Measurements from ENCODE around the gene WRNIP1.

The WRNIP1 gene

GRCh38 chr6:2740581-2740980, 24.6 kb upstream of the WRNIP1 start:
- no peaks in the 10 kb centered on the region for H3K36me3 ChIP-seq (ENCODE audit: control insufficient read depth, insufficient read depth, low read length)
- DNase-seq: no peak
- no peaks in the 10 kb centered on the region for H3K27me3 ChIP-seq (replicated peaks; ENCODE audit: control insufficient read depth, insufficient read depth, low read length, poor library complexity, severe bottlenecking)
- no peak overlapping the region for H3K27ac ChIP-seq (ENCODE audit: insufficient read depth, low read length, poor library complexity, severe bottlenecking)
- no peaks in the 10 kb centered on the region for H3K4me1 ChIP-seq (ENCODE audit: control insufficient read depth, insufficient read depth, low read length, poor library complexity, severe bottlenecking)
- no peak overlapping the region for H3K4me3 ChIP-seq (ENCODE audit: insufficient read depth, low read depth, low read length, poor library complexity, severe bottlenecking)
- H3K9me3 ChIP-seq (ENCODE audit: control insufficient read depth, low read length): no peaks in the 10 kb centered on the region

GRCh38 chr6:2741756-2742155, 23.4 kb upstream of the WRNIP1 start:
- Histone ChIP-seq H3K9me3 (ENCODE audit: control insufficient read depth, low read length) (no peaks in the 10 kb centered on the region), H3K27ac (ENCODE audit: insufficient read depth, low read length, poor library complexity, severe bottlenecking) (no peak overlapping the region), H3K4me1 (ENCODE audit: control insufficient read depth, insufficient read depth, low read length, poor library complexity, severe bottlenecking) (no peaks in the 10 kb centered on the region), H3K27me3 (replicated peaks; ENCODE audit: control insufficient read depth, insufficient read depth, low read length, poor library complexity, severe bottlenecking) (no peaks in the 10 kb centered on the region), H3K36me3 (ENCODE audit: control insufficient read depth, insufficient read depth, low read length) (no peaks in the 10 kb centered on the region), H3K4me3 (ENCODE audit: insufficient read depth, low read depth, low read length, poor library complexity, severe bottlenecking) (no peak overlapping the region)
- no peak for DNase-seq

- no peaks in the 10 kb centered on the region for H3K27me3 ChIP-seq (replicated peaks; ENCODE audit: control insufficient read depth, insufficient read depth, low read length, poor library complexity, severe bottlenecking)
- H3K9me3 ChIP-seq (ENCODE audit: control insufficient read depth, low read length): no peaks in the 10 kb centered on the region
- H3K27ac ChIP-seq (ENCODE audit: insufficient read depth, low read length, poor library complexity, severe bottlenecking): no peak overlapping the region
- H3K36me3 ChIP-seq (ENCODE audit: control insufficient read depth, insufficient read depth, low read length): no peaks in the 10 kb centered on the region
- no peak overlapping the region for H3K4me3 ChIP-seq (ENCODE audit: insufficient read depth, low read depth, low read length, poor library complexity, severe bottlenecking)
- no peak for DNase-seq
- no peaks in the 10 kb centered on the region for H3K4me1 ChIP-seq (ENCODE audit: control insufficient read depth, insufficient read depth, low read length, poor library complexity, severe bottlenecking)
Measured at GRCh38 chr6:2743280-2744208, 21.6 kb upstream of the WRNIP1 start.

GRCh38 chr6:2744209-2744771, 20.9 kb upstream of the WRNIP1 start:
- Histone ChIP-seq H3K27me3 (replicated peaks; ENCODE audit: control insufficient read depth, insufficient read depth, low read length, poor library complexity, severe bottlenecking) (no peaks in the 10 kb centered on the region), H3K4me1 (ENCODE audit: control insufficient read depth, insufficient read depth, low read length, poor library complexity, severe bottlenecking) (no peaks in the 10 kb centered on the region), H3K4me3 (ENCODE audit: insufficient read depth, low read depth, low read length, poor library complexity, severe bottlenecking) (no peak overlapping the region), H3K36me3 (ENCODE audit: control insufficient read depth, insufficient read depth, low read length) (no peaks in the 10 kb centered on the region), H3K27ac (ENCODE audit: insufficient read depth, low read length, poor library complexity, severe bottlenecking) (no peak overlapping the region), H3K9me3 (ENCODE audit: control insufficient read depth, low read length) (no peaks in the 10 kb centered on the region)
- DNase-seq: no peak

GRCh38 chr6:2744778-2745177, 20.4 kb upstream of the WRNIP1 start:
- no peaks in the 10 kb centered on the region for H3K4me1 ChIP-seq (ENCODE audit: control insufficient read depth, insufficient read depth, low read length, poor library complexity, severe bottlenecking)

GRCh38 chr6:2745246-2745645, 19.9 kb upstream of the WRNIP1 start:
- Histone ChIP-seq H3K9me3 (ENCODE audit: control insufficient read depth, low read length) (no peaks in the 10 kb centered on the region), H3K27ac (ENCODE audit: insufficient read depth, low read length, poor library complexity, severe bottlenecking) (no peak overlapping the region), H3K4me3 (ENCODE audit: insufficient read depth, low read depth, low read length, poor library complexity, severe bottlenecking) (no peak overlapping the region), H3K27me3 (replicated peaks; ENCODE audit: control insufficient read depth, insufficient read depth, low read length, poor library complexity, severe bottlenecking) (no peaks in the 10 kb centered on the region), H3K4me1 (ENCODE audit: control insufficient read depth, insufficient read depth, low read length, poor library complexity, severe bottlenecking) (no peaks in the 10 kb centered on the region), H3K36me3 (ENCODE audit: control insufficient read depth, insufficient read depth, low read length) (no peaks in the 10 kb centered on the region)
- DNase-seq: no peak

More at GRCh38 chr6:2744778-2745177, 20.4 kb upstream of the WRNIP1 start:
- Histone ChIP-seq H3K27me3 (replicated peaks; ENCODE audit: control insufficient read depth, insufficient read depth, low read length, poor library complexity, severe bottlenecking) (no peaks in the 10 kb centered on the region), H3K4me3 (ENCODE audit: insufficient read depth, low read depth, low read length, poor library complexity, severe bottlenecking) (no peak overlapping the region), H3K9me3 (ENCODE audit: control insufficient read depth, low read length) (no peaks in the 10 kb centered on the region), H3K27ac (ENCODE audit: insufficient read depth, low read length, poor library complexity, severe bottlenecking) (no peak overlapping the region), H3K36me3 (ENCODE audit: control insufficient read depth, insufficient read depth, low read length) (no peaks in the 10 kb centered on the region)
- DNase-seq: no peak

- Histone ChIP-seq H3K36me3 (ENCODE audit: control insufficient read depth, insufficient read depth, low read length) (no peaks in the 10 kb centered on the region), H3K4me3 (ENCODE audit: insufficient read depth, low read depth, low read length, poor library complexity, severe bottlenecking) (no peak overlapping the region), H3K9me3 (ENCODE audit: control insufficient read depth, low read length) (no peaks in the 10 kb centered on the region), H3K27me3 (replicated peaks; ENCODE audit: control insufficient read depth, insufficient read depth, low read length, poor library complexity, severe bottlenecking) (no peaks in the 10 kb centered on the region), H3K4me1 (ENCODE audit: control insufficient read depth, insufficient read depth, low read length, poor library complexity, severe bottlenecking) (no peaks in the 10 kb centered on the region), H3K27ac (ENCODE audit: insufficient read depth, low read length, poor library complexity, severe bottlenecking) (no peak overlapping the region)
- no peak for DNase-seq
Measured at GRCh38 chr6:2746557-2747061, 18.6 kb upstream of the WRNIP1 start.

- no peak for DNase-seq
- no peaks in the 10 kb centered on the region for H3K27me3 ChIP-seq (replicated peaks; ENCODE audit: control insufficient read depth, insufficient read depth, low read length, poor library complexity, severe bottlenecking)
Measured at GRCh38 chr6:2748183-2748582, 17.0 kb upstream of the WRNIP1 start.

GRCh38 chr6:2749969-2750600, 15.1 kb upstream of the WRNIP1 start:
- no peak overlapping the region for H3K4me3 ChIP-seq (ENCODE audit: insufficient read depth, low read depth, low read length, poor library complexity, severe bottlenecking)
- H3K36me3 ChIP-seq (ENCODE audit: control insufficient read depth, insufficient read depth, low read length): no peaks in the 10 kb centered on the region
- H3K27ac ChIP-seq (ENCODE audit: insufficient read depth, low read length, poor library complexity, severe bottlenecking): no peak overlapping the region
- peak; percentile 15 to 39 (median 27) for DNase-seq
- no peaks in the 10 kb centered on the region for H3K27me3 ChIP-seq (replicated peaks; ENCODE audit: control insufficient read depth, insufficient read depth, low read length, poor library complexity, severe bottlenecking)
- no peaks in the 10 kb centered on the region for H3K4me1 ChIP-seq (ENCODE audit: control insufficient read depth, insufficient read depth, low read length, poor library complexity, severe bottlenecking)
- no peaks in the 10 kb centered on the region for H3K9me3 ChIP-seq (ENCODE audit: control insufficient read depth, low read length)

More at GRCh38 chr6:2748183-2748582, 17.0 kb upstream of the WRNIP1 start:
- Histone ChIP-seq H3K4me3 (ENCODE audit: insufficient read depth, low read depth, low read length, poor library complexity, severe bottlenecking) (no peak overlapping the region), H3K36me3 (ENCODE audit: control insufficient read depth, insufficient read depth, low read length) (no peaks in the 10 kb centered on the region), H3K27ac (ENCODE audit: insufficient read depth, low read length, poor library complexity, severe bottlenecking) (no peak overlapping the region), H3K4me1 (ENCODE audit: control insufficient read depth, insufficient read depth, low read length, poor library complexity, severe bottlenecking) (no peaks in the 10 kb centered on the region), H3K9me3 (ENCODE audit: control insufficient read depth, low read length) (no peaks in the 10 kb centered on the region)

- H3K27ac ChIP-seq (ENCODE audit: insufficient read depth, low read length, poor library complexity, severe bottlenecking): no peak within 1 kb of the TSS
- H3K4me3 ChIP-seq (ENCODE audit: insufficient read depth, low read depth, low read length, poor library complexity, severe bottlenecking): no peak within 1 kb of the TSS
- no peaks in the 10 kb centered on the region for H3K36me3 ChIP-seq (ENCODE audit: control insufficient read depth, insufficient read depth, low read length)
- H3K27me3 ChIP-seq (replicated peaks; ENCODE audit: control insufficient read depth, insufficient read depth, low read length, poor library complexity, severe bottlenecking): no peaks in the 10 kb centered on the region
- H3K9me3 ChIP-seq (ENCODE audit: control insufficient read depth, low read length): no peaks in the 10 kb centered on the region
- H3K4me1 ChIP-seq (ENCODE audit: control insufficient read depth, insufficient read depth, low read length, poor library complexity, severe bottlenecking): no peaks in the 10 kb centered on the region
- no peak for DNase-seq
Measured at GRCh38 chr6:2750832-2751231, 14.4 kb upstream of the WRNIP1 start, which contains the start of gene MYLK4. TSS of gene MYLK4 (minus strand) at chr6:2750922. CDS start at chr6:2749294, 1,628 bp downstream.
